Mesendoderm (in vitro differentiated cells): ENCODE data around the gene MACROD1.

ENCODE experiments used
- DNase-seq: peaks from one replicate; pipeline ENCODE4 v3.0.0; 2013
- H2AK5ac ChIP-seq: 2 replicates; pipeline ENCODE4 v1.6.1; 2013; ENCODE audit warnings: low read length, inconsistent platforms
- H2BK120ac ChIP-seq: 2 replicates; pipeline ENCODE4 v1.6.1; 2013; ENCODE audit warnings: low read depth, mild to moderate bottlenecking, low read length, moderate library complexity, mixed read lengths
- H2BK15ac ChIP-seq: replicated peaks from 2 replicates; pipeline ENCODE4 v1.6.1; 2013; ENCODE audit warnings: low read depth, mild to moderate bottlenecking, moderate library complexity
- H2BK5ac ChIP-seq: 2 replicates; pipeline ENCODE4 v1.6.1; 2013; ENCODE audit warnings: low read length, inconsistent platforms
- H3K18ac ChIP-seq: 2 replicates; pipeline ENCODE4 v1.6.1; 2013; ENCODE audit warnings: mild to moderate bottlenecking, low read length, mixed read lengths
- H3K23ac ChIP-seq: one replicate; pipeline ENCODE4 v1.6.1; 2013; ENCODE audit warnings: low read length
- H3K27ac ChIP-seq: 2 replicates; pipeline ENCODE4 v1.5.1; 2013; ENCODE audit warnings: low read depth, mild to moderate bottlenecking, inconsistent platforms, low read length, moderate library complexity
- H3K27me3 ChIP-seq: 2 replicates; pipeline ENCODE4 v1.6.1; 2013; ENCODE audit warnings: low read length, control low read depth, mild to moderate bottlenecking, inconsistent platforms; ENCODE audit not compliant: insufficient read depth, poor library complexity
- H3K36me3 ChIP-seq: 2 replicates; pipeline ENCODE4 v1.6.1; 2013; ENCODE audit warnings: low read length, inconsistent platforms; ENCODE audit not compliant: control insufficient read depth, insufficient read depth
- H3K4ac ChIP-seq: one replicate; pipeline ENCODE4 v1.6.1; 2013; ENCODE audit warnings: low read depth, mild to moderate bottlenecking, low read length, moderate library complexity
- H3K4me1 ChIP-seq: 2 replicates; pipeline ENCODE4 v1.6.1; 2013; ENCODE audit warnings: low read depth, low read length, inconsistent platforms; ENCODE audit not compliant: control insufficient read depth
- H3K4me2 ChIP-seq: 2 replicates; pipeline ENCODE4 v1.6.1; 2013; ENCODE audit warnings: low read length
- H3K4me3 ChIP-seq: 2 replicates; pipeline ENCODE4 v1.5.1; 2013; ENCODE audit warnings: mild to moderate bottlenecking, low read length
- H3K56ac ChIP-seq: one replicate; pipeline ENCODE4 v1.6.1; 2013; ENCODE audit warnings: low read length
- H3K79me1 ChIP-seq: 2 replicates; pipeline ENCODE4 v1.6.1; 2013; ENCODE audit warnings: low read length, inconsistent platforms
- H3K79me2 ChIP-seq: 2 replicates; pipeline ENCODE4 v1.6.1; 2013; ENCODE audit warnings: mild to moderate bottlenecking, low read length; ENCODE audit not compliant: control insufficient read depth, insufficient read depth
- H3K9ac ChIP-seq: 2 replicates; pipeline ENCODE4 v1.6.1; 2013; ENCODE audit warnings: low read length, inconsistent platforms
- H4K5ac ChIP-seq: one replicate; pipeline ENCODE4 v1.6.1; 2013; ENCODE audit warnings: low read length
- H4K8ac ChIP-seq: one replicate; pipeline ENCODE4 v1.6.1; 2013; ENCODE audit warnings: low read depth, mild to moderate bottlenecking, control low read depth, low read length, moderate library complexity
- WGBS: extraction: QIAGEN DNeasy Blood & Tissue Kit; methylation state at CpG from one replicate; pipeline ENCODE4 v1.1.7; 2013; ENCODE audit warnings: low lambda C conversion rate, missing lambda C conversion rate; ENCODE audit not compliant: insufficient coverage; ENCODE audit errors: extremely low coverage; 5-methylcytosine and 5-hydroxymethylcytosine counted together

Gene MACROD1

DNA sequence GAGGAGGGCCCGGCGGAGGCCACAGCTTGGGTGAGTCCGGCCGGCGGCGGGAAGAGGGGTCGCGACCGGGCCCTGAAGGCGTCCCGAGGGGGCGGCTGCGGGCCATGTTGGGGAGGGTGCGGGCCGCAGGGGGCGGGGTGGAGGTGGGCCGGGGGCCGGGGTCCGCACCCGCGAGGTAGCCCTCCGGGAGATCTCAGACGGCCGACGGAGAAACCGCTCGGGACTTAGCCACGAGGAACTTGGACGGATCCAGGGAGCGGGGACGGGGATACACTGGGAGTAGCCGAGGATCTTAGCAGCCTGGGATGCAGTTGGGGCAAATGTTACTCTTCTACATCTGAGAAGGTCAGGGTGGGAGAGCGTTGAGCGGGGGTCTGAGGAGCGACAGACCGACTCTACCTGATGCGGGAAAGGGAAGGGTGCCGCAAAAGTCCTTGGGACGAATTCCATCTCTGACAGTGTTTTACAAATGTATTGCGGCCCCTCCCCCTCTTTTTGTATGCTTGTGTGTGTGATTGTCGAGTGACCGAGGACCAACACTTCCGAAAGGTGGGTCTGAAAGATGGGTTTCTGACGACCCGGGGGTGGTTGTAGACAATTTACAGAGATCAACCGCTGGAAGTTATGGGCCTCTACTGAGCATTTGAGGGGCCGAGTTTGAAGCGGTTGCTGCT lies 20.7 kb upstream of the MACROD1 start:
- no peak overlapping the region for H3K4me2 ChIP-seq
- peak overlapping the region; percentile 99 for H3K4ac ChIP-seq
- no peak overlapping the region for H3K4me3 ChIP-seq
- H2BK120ac ChIP-seq, result peak overlapping the region; percentile 97
- peaks cover 4% of the 10 kb centered on the region for H3K36me3 ChIP-seq
- H3K9ac ChIP-seq, result no peak overlapping the region
- no peak overlapping the region for H4K8ac ChIP-seq
- DNase-seq, result peak; percentile 31
- no peaks in the 10 kb centered on the region for H3K27me3 ChIP-seq
- no peak overlapping the region for H3K23ac ChIP-seq
- no peak overlapping the region for H2BK15ac ChIP-seq
- peak overlapping the region; percentile 97 for H3K18ac ChIP-seq
- H3K27ac ChIP-seq, result peak overlapping the region; percentile 24
- peaks cover 21% of the 10 kb centered on the region for H3K79me2 ChIP-seq
- no peaks in the 10 kb centered on the region for H3K4me1 ChIP-seq
- H4K5ac ChIP-seq, result no peak overlapping the region
- H3K79me1 ChIP-seq, result peaks cover 12% of the 10 kb centered on the region
- no peak overlapping the region for H2BK5ac ChIP-seq
- no peak overlapping the region for H3K56ac ChIP-seq
- WGBS, result no CpG with 5 or more reads among the region's 48 CpGs
- no peak overlapping the region for H2AK5ac ChIP-seq

DNA sequence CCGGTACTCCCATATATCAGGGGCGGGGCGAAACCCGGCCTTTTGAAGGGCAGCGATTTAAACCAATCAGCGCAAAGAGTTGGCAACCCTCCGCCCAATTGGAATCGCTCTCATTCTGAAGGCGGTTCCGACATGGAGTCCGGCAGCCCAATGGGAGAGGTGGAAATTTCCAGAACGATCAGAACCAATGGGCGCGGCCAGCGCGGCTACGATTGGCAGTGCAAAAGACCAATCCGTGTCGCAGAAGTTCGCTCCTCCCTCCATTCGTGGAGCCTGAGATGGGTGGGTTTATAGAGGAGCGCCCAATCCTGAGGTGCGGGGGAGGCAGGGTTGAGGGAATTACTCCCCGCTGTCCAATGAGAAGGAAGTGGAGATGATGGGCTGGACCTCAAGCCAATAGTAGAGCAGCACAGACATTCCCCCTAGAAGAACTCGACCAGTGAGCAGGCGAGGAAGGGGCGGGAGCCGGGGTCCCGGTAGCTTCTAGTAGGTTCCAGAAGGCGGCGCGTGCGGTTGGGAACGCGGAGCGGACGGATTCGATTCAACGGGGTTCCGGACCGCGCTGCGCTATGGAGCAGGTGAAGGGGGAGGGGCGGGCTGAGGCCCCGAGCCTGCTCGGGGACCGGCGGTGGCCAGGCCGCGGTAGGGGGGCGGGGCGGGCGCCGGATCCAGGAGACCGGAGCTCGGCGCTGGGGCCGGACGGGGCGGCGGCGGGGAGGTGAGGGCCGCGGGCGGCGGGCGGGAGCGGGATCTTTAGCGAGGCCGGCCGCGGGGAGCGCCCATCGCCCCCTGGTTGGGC lies 20.0 kb upstream of the MACROD1 start, which contains the start of gene STIP1:
STIP1 (plus strand) TSS at position 479 of the 799 bp plus-strand sequence; CDS start at position 570, 91 bp downstream.
- Histone ChIP-seq H4K8ac (no peak within 1 kb of the TSS), H3K9ac (peak within 1 kb of the TSS; percentile 95), H3K4me1 (no peaks in the 10 kb centered on the region), H3K4me2 (peak within 1 kb of the TSS; percentile 80), H3K79me1 (peaks cover 12% of the 10 kb centered on the region), H2BK5ac (peak within 1 kb of the TSS; percentile 69), H3K27me3 (no peaks in the 10 kb centered on the region), H3K36me3 (peaks cover 4% of the 10 kb centered on the region), H3K27ac (peak within 1 kb of the TSS; percentile 88), H3K79me2 (peaks cover 17% of the 10 kb centered on the region), H2BK120ac (peak within 1 kb of the TSS; percentile 97), H2BK15ac (no peak within 1 kb of the TSS), H3K4me3 (peak within 1 kb of the TSS; percentile 50), H3K23ac (peak within 1 kb of the TSS; percentile 10), H3K56ac (peak within 1 kb of the TSS; percentile 98), H2AK5ac (peak within 1 kb of the TSS; percentile 15), H4K5ac (no peak within 1 kb of the TSS), H3K18ac (peak within 1 kb of the TSS; percentile 97), H3K4ac (peak within 1 kb of the TSS; percentile 99)
- DNase-seq, result peak; percentile 100
- WGBS, result no CpG with 5 or more reads among the region's 74 CpGs

DNA sequence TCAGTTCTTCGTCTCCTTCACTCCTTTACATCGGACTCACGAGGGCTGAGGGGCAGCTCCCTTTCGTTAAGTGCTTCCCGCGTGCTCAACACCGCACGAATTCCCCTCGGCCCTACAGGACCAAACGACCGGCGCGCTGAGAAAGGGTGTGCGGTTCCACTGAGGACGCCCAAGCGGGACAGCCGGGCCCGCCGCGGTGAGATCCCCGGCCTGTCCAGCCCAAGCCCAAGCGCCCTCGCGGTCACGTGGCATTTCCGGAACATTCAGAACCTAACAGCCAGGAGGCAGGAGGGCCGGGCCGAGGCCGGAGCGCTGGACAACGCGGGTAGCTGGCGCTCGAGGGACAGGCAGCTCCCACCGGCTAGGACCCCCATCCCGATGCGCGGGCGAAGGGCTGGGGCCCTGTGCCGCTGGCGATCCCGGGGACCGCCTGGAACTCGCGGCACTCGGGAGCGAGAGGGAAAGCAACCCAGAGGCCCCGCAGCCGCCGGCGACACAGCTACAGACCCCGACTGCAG lies 19.3 kb upstream of the MACROD1 start:
- peak overlapping the region; percentile 98 for H3K56ac ChIP-seq
- H3K9ac ChIP-seq, result peak overlapping the region; percentile 95
- peak overlapping the region; percentile 94 for H3K4ac ChIP-seq
- no peak overlapping the region for H4K8ac ChIP-seq
- no peaks in the 10 kb centered on the region for H3K4me1 ChIP-seq
- H2AK5ac ChIP-seq, result peak overlapping the region; percentile 15
- DNase-seq, result peak; percentile 91
- H4K5ac ChIP-seq, result no peak overlapping the region
- peak overlapping the region; percentile 50 for H3K4me3 ChIP-seq
- no peaks in the 10 kb centered on the region for H3K27me3 ChIP-seq
- H3K27ac ChIP-seq, result peak overlapping the region; percentile 88
- H3K79me1 ChIP-seq, result peaks cover 10% of the 10 kb centered on the region
- peaks cover 11% of the 10 kb centered on the region for H3K79me2 ChIP-seq
- no peak overlapping the region for H2BK120ac ChIP-seq
- WGBS, result no CpG with 5 or more reads among the region's 52 CpGs
- no peak overlapping the region for H2BK15ac ChIP-seq
- H3K36me3 ChIP-seq, result peaks cover 4% of the 10 kb centered on the region
- H3K23ac ChIP-seq, result peak overlapping the region; percentile 10
- peak overlapping the region; percentile 69 for H2BK5ac ChIP-seq
- H3K4me2 ChIP-seq, result peak overlapping the region; percentile 80
- peak overlapping the region; percentile 84 for H3K18ac ChIP-seq

DNA sequence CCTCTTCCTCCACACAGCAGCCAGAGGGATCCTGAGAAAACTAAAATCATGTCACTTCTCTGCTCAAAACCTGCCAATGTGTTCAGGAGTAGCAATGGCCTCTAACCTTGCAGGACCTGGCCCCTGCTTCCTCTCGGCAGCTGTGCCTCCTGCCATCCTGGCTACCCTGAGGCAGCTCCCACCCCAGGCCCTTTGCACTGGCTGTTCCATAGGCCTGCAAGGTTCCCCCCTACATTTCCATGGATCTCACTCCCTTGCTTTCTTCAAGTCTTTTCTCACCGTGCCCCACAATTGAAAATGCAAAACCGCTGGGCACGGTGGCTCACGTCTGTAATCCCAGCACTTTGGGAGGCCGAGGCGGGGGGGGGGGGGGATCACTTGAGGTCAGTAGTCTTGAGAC lies 18.0 kb upstream of the MACROD1 start:
- Histone ChIP-seq H3K36me3 (peaks cover 4% of the 10 kb centered on the region), H3K56ac (peak overlapping the region; percentile 42), H3K79me1 (peaks cover 10% of the 10 kb centered on the region), H2BK15ac (no peak overlapping the region), H3K4me1 (no peaks in the 10 kb centered on the region), H3K4me2 (no peak overlapping the region), H3K79me2 (peaks cover 2% of the 10 kb centered on the region), H2AK5ac (no peak overlapping the region), H2BK120ac (no peak overlapping the region), H3K9ac (peak overlapping the region; percentile 34), H3K4ac (no peak overlapping the region), H3K27ac (no peak overlapping the region), H4K8ac (no peak overlapping the region), H3K27me3 (no peaks in the 10 kb centered on the region), H3K23ac (no peak overlapping the region), H4K5ac (no peak overlapping the region), H3K18ac (no peak overlapping the region), H3K4me3 (no peak overlapping the region), H2BK5ac (no peak overlapping the region)
- no CpG with 5 or more reads among the region's 7 CpGs for WGBS
- DNase-seq, result no peak

DNA sequence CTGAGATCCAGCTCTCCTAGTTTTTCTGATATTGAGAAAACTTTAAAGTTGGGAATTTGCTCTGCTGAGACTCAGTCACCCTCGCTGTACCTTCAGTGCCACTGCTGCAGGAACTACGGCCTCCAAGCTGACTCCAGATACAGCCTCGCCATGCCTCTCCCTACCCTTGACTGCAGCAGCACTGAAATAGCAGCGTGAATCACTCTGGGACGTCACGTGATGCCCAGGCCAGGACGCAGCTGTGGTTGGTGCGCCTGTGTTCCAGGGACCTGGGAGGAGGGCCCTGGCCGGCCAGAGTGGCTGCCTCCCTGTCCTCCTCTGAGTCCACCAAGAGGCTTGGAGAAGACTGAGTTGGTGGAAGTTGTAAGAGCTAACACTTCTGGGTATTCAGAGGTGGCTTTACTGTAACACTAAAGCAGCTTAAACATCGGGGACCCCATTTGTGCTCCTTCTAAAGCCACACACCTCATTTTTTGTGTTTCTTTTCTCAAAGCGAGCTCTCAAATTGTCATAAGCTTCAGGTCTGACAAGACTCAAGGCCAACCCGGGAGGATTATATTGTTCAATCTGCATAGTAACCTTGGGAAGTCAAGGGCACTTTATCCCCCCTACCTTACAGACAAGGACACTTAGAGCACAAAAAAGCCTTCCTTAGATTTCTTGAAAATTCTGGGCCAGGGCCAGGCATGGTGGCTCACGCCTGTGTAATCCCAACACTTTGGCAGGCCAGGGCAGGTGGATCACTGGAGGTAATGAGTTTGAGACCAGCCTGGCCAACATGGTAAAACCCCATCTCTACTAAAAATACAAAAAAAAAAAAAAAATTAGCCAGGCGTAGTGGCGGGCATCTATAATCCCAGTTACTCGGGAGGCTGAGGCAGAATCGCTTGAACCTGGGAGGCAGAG lies 15.8 kb upstream of the MACROD1 start:
- Histone ChIP-seq H4K8ac (no peak overlapping the region), H2AK5ac (no peak overlapping the region), H3K27me3 (no peaks in the 10 kb centered on the region), H2BK5ac (no peak overlapping the region), H3K23ac (no peak overlapping the region), H3K4me2 (no peak overlapping the region), H3K79me2 (peaks cover 2% of the 10 kb centered on the region), H3K4me3 (no peak overlapping the region), H2BK15ac (no peak overlapping the region), H3K4ac (no peak overlapping the region), H3K4me1 (no peaks in the 10 kb centered on the region), H2BK120ac (no peak overlapping the region), H3K79me1 (peaks cover 8% of the 10 kb centered on the region), H3K27ac (no peak overlapping the region), H3K18ac (no peak overlapping the region), H3K36me3 (no peaks in the 10 kb centered on the region), H3K56ac (peak overlapping the region; percentile 66), H4K5ac (no peak overlapping the region), H3K9ac (peak overlapping the region; percentile 36)
- peak; percentile 88 for DNase-seq
- WGBS, result no CpG with 5 or more reads among the region's 17 CpGs
